BLaER1 treated with 17β-estradiol and CSF1 and Interleukin-3, amounts not matched to agents 10 nM and 100 nM (cell line): Measurements from ENCODE around the gene TSGA10.

Experiments
- H3K27ac ChIP-seq, 11 experiments: shearing (Covaris generic); formaldehyde crosslinking; 2 replicates each; pipeline ENCODE4 v1.8.1; 2022
- H3K27me3 ChIP-seq, 11 experiments: shearing (Covaris generic); formaldehyde crosslinking; 2 replicates each; pipeline ENCODE4 v1.8.1; 2022
- H3K36me3 ChIP-seq, 11 experiments: shearing (Covaris generic); formaldehyde crosslinking; 2 replicates each; pipeline ENCODE4 v1.8.1; 2022
- H3K4me1 ChIP-seq, 10 experiments: shearing (Covaris generic); formaldehyde crosslinking; 2 replicates each; pipeline ENCODE4 v1.8.1; 2022
- H3K4me2 ChIP-seq, 11 experiments: shearing (Covaris generic); formaldehyde crosslinking; 2 replicates each; pipeline ENCODE4 v1.8.1; 2022
- H3K4me3 ChIP-seq, 10 experiments: shearing (Covaris generic); formaldehyde crosslinking; 2 replicates each; pipeline ENCODE4 v1.8.1; 2022
- H3K9ac ChIP-seq, 11 experiments: shearing (Covaris generic); formaldehyde crosslinking; 2 replicates each; pipeline ENCODE4 v1.8.1; 2022
- H3K9me3 ChIP-seq, 11 experiments: shearing (Covaris generic); formaldehyde crosslinking; replicated peaks in 1 of 11; 2 replicates each; pipeline ENCODE4 v1.8.1; 2022
- H4K20me1 ChIP-seq, 11 experiments: shearing (Covaris generic); formaldehyde crosslinking; 2 replicates each; pipeline ENCODE4 v1.8.1; 2022
- Cebpa-rat ChIP-seq, 11 experiments: shearing (Covaris generic); IDR thresholded peaks; 2 replicates each; pipeline ENCODE4 v1.8.1; 2022

Gene TSGA10

GRCh38 chr2:99187011-99187410 is 32.3 kb upstream of the TSGA10 start:
- H3K36me3 ChIP-seq = peaks cover 54 to 66% (median 61%) of the 10 kb centered on the region in 11 experiments

DNA sequence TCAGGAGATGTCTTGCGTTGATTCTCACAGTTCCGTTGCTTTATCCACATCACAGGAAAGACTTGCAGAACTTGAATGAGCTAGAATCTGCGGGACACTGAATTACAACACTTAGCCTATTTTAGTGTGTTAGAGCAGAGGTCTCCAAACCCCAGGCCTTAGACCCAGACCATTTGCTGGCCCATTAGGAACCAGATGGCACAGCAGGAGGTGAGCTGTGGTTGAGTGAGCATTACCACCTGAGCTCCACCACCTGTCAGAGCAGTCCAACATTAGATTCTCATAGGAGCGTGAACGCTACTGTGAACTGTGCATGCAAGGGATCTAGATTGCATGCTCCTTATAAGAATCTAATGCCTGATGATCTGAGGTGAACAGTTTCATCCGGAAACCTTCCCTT is 30.1 kb upstream of the TSGA10 start:
- Histone ChIP-seq H3K4me2 (no peak overlapping the region), H4K20me1 (peaks cover 0 to 44% (median 17%) of the 10 kb centered on the region in 11 experiments; a peak in 14 of 22 replicates), H3K9ac (no peak overlapping the region), H3K9me3 (no peaks in the 10 kb centered on the region), H3K27me3 (no peaks in the 10 kb centered on the region), H3K4me1 (peaks cover 15 to 25% (median 21%) of the 10 kb centered on the region in 10 experiments), H3K4me3 (no peak overlapping the region), H3K36me3 (peaks cover 32 to 44% (median 39%) of the 10 kb centered on the region in 11 experiments), H3K27ac (no peak overlapping the region)
- no peak for TF ChIP-seq Cebpa-rat (IDR thresholded peaks at IDR 0.05)

More at GRCh38 chr2:99187011-99187410, 32.3 kb upstream of the TSGA10 start:
- Histone ChIP-seq H4K20me1 (peaks cover 0 to 55% (median 20%) of the 10 kb centered on the region in 11 experiments; a peak in 14 of 22 replicates), H3K4me2 (no peak overlapping the region), H3K9me3 (peaks cover 0 to 7% (median 0%) of the 10 kb centered on the region in 11 experiments; a peak in 3 of 22 replicates), H3K9ac (no peak overlapping the region), H3K27ac (no peak overlapping the region), H3K4me3 (no peak overlapping the region), H3K27me3 (no peaks in the 10 kb centered on the region), H3K4me1 (peaks cover 8 to 17% (median 13%) of the 10 kb centered on the region in 10 experiments)
- no peak for TF ChIP-seq Cebpa-rat (IDR thresholded peaks at IDR 0.05)

DNA sequence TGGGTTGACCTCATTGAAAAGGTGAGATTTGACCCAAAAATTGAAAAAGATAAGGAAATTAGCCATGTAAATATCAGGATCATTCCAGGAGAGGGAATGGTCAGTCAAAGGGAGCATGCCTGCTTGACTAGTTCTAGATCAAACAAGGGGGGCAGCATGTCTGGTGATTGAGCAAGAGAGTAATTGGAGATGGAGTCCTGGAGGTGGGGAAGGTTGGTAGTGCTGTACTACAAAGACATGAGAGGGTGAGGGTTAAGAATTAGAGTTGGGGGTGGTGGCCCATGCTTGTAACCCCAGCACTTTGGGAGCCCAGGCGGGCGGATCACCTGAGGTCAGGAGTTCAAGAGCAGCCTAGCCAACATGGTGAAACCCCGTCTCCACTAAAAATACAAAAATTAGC is 28.3 kb upstream of the TSGA10 start:
- Histone ChIP-seq H3K4me1 (peaks cover 21 to 41% (median 33%) of the 10 kb centered on the region in 10 experiments), H3K27me3 (no peaks in the 10 kb centered on the region), H3K27ac (no peak overlapping the region), H3K36me3 (peaks cover 14 to 32% (median 23%) of the 10 kb centered on the region in 11 experiments), H4K20me1 (peaks cover 0 to 43% (median 18%) of the 10 kb centered on the region in 11 experiments; a peak in 14 of 22 replicates), H3K4me2 (peak overlapping the region in 8 of 11 experiments; percentile 2 to 97 (median 84); a peak in 10 of 22 replicates), H3K9ac (no peak overlapping the region), H3K4me3 (no peak overlapping the region), H3K9me3 (no peaks in the 10 kb centered on the region)
- TF ChIP-seq Cebpa-rat (IDR thresholded peaks at IDR 0.05) = no peak

DNA sequence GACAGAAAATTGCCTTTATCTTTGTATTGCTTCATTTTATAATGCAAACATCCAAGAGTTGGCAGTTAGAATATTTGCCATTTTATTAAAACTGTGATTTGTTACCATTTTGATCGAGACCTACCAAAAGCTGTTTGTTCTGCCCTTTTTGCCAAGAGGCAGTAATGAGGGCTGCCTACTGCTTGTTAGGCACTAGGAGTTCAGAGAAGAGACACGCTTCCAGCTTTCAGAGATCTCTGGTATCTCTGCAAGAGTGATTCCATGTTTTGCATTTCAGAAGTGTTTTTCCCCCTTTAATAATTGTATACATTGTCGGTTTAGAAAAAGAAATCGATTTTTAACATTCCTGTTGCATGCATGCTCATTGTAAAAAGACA is 26.9 kb upstream of the TSGA10 start:
- Histone ChIP-seq H3K9me3 (no peaks in the 10 kb centered on the region), H4K20me1 (peaks cover 0 to 47% (median 14%) of the 10 kb centered on the region in 11 experiments; a peak in 14 of 22 replicates), H3K4me1 (peaks cover 21 to 41% (median 33%) of the 10 kb centered on the region in 10 experiments), H3K4me3 (peak overlapping the region; percentile 72 to 92 (median 84)), H3K4me2 (peak overlapping the region; percentile 77 to 97 (median 86)), H3K27me3 (no peaks in the 10 kb centered on the region), H3K9ac (peak overlapping the region; percentile 78 to 89 (median 85)), H3K36me3 (peaks cover under 1 to 26% (median 15%) of the 10 kb centered on the region in 11 experiments; a peak in 20 of 22 replicates), H3K27ac (peak overlapping the region; percentile 61 to 86 (median 80); a peak in 21 of 22 replicates)
- no peak for TF ChIP-seq Cebpa-rat (IDR thresholded peaks at IDR 0.05)

- Histone ChIP-seq H3K4me1 (peaks cover 21 to 41% (median 33%) of the 10 kb centered on the region in 10 experiments), H3K9ac (peak within 1 kb of the TSS; percentile 78 to 89 (median 85)), H4K20me1 (peaks cover 0 to 41% (median 16%) of the 10 kb centered on the region in 11 experiments; a peak in 13 of 22 replicates), H3K36me3 (peaks cover 0 to 23% (median 9%) of the 10 kb centered on the region in 11 experiments; a peak in 12 of 22 replicates), H3K27ac (peak within 1 kb of the TSS; percentile 66 to 86 (median 80); a peak in 21 of 22 replicates), H3K4me3 (peak within 1 kb of the TSS; percentile 72 to 92 (median 84)), H3K9me3 (no peaks in the 10 kb centered on the region), H3K4me2 (peak within 1 kb of the TSS; percentile 80 to 97 (median 88)), H3K27me3 (no peaks in the 10 kb centered on the region)
- no peak for TF ChIP-seq Cebpa-rat (IDR thresholded peaks at IDR 0.05)
Measured at GRCh38 chr2:99180755-99181623, 26.2 kb upstream of the TSGA10 start, which contains the start of the genes MITD1 and MRPL30. Gene MITD1, minus strand, starts transcription at chr2:99181058. Its CDS starts 77 bp downstream, at chr2:99180981. Gene MRPL30, plus strand, starts transcription at chr2:99181184. Its CDS starts 5,020 bp downstream, at chr2:99186204.

DNA sequence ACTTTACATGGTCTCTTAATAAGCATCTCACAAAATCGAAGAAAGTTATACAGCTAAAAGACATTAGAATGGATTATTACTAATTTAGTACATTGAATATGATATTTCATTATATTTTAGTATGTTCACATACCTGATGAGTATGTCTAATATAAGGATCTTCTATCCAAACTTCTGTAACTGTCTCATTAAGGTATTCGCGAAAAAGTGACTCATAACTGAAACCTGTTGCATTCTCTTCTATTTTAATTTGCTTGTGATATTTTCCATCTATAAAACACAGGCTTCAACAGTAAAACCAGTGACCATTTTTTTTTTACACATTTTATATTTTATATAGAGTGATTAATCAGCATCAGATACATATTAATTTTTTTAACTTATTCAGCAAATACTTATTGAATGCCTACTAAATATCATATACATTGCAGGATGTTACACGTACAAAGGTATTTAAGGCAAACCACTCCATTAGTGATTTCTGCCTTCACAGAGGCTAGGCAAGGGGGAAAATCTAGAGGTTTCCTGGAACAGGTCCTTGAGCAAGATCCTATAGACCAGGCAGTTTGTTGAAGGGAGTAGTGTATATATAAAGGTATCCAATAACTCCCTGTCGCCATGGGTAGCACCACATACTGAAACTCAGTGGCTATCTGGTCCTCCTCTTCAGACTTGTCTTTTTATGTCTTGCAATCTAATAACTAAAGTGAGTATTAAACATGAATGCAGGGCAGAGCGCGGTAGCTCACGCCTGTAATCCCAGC is 16.8 kb upstream of the TSGA10 start:
- Histone ChIP-seq H4K20me1 (peaks cover 0 to 59% (median 0%) of the 10 kb centered on the region in 11 experiments; a peak in 8 of 22 replicates), H3K27me3 (no peaks in the 10 kb centered on the region), H3K27ac (no peak overlapping the region), H3K36me3 (peaks cover 57 to 76% (median 70%) of the 10 kb centered on the region in 11 experiments), H3K4me2 (no peak overlapping the region), H3K4me1 (peaks cover 0 to 26% (median 0%) of the 10 kb centered on the region in 10 experiments; a peak in 6 of 20 replicates), H3K9ac (no peak overlapping the region), H3K4me3 (no peak overlapping the region), H3K9me3 (no peaks in the 10 kb centered on the region)
- TF ChIP-seq Cebpa-rat (IDR thresholded peaks at IDR 0.05) = no peak

- peak overlapping the region in 3 of 11 experiments; percentile 58 to 68 (median 61); a peak in 5 of 22 replicates for H3K4me2 ChIP-seq
- no peaks in the 10 kb centered on the region for H3K27me3 ChIP-seq
- H3K4me3 ChIP-seq = no peak overlapping the region
- H3K4me1 ChIP-seq = peaks cover 0 to 16% (median 0%) of the 10 kb centered on the region in 10 experiments; a peak in 6 of 20 replicates
- no peak for TF ChIP-seq Cebpa-rat (IDR thresholded peaks at IDR 0.05)
- H3K27ac ChIP-seq = no peak overlapping the region
- peaks cover 72 to 96% (median 87%) of the 10 kb centered on the region in 11 experiments for H3K36me3 ChIP-seq
- H3K9me3 ChIP-seq = no peaks in the 10 kb centered on the region
- H4K20me1 ChIP-seq = peaks cover 0 to 44% (median 0%) of the 10 kb centered on the region in 11 experiments; a peak in 9 of 22 replicates
- H3K9ac ChIP-seq = no peak overlapping the region
Measured at GRCh38 chr2:99169534-99169933, 14.8 kb upstream of the TSGA10 start.

GRCh38 chr2:99166218-99166617 is 11.5 kb upstream of the TSGA10 start:
- H3K27ac ChIP-seq = no peak overlapping the region
- peaks cover 66 to 96% (median 76%) of the 10 kb centered on the region in 11 experiments for H3K36me3 ChIP-seq
- H3K9ac ChIP-seq = no peak overlapping the region

More at GRCh38 chr2:99166218-99166617, 11.5 kb upstream of the TSGA10 start:
- Histone ChIP-seq H3K4me3 (no peak overlapping the region), H3K9me3 (no peaks in the 10 kb centered on the region), H3K4me2 (no peak overlapping the region), H4K20me1 (peaks cover 0 to 16% (median 0%) of the 10 kb centered on the region in 11 experiments; a peak in 9 of 22 replicates), H3K4me1 (peaks cover 0 to 13% (median 0%) of the 10 kb centered on the region in 10 experiments; a peak in 6 of 20 replicates), H3K27me3 (no peaks in the 10 kb centered on the region)
- no peak for TF ChIP-seq Cebpa-rat (IDR thresholded peaks at IDR 0.05)
